HUES48 (cell line): Measurements from ENCODE around the gene ITFG1.

ENCODE experiments used
- H3K27ac ChIP-seq: one replicate; pipeline ENCODE4 v1.7.0; 2013; ENCODE audit warnings: low read depth, low read length, inconsistent platforms
- H3K27me3 ChIP-seq: 2 replicates; pipeline ENCODE4 v1.6.1; 2013; ENCODE audit warnings: mild to moderate bottlenecking, low read length; ENCODE audit not compliant: control insufficient read depth, insufficient read depth
- H3K36me3 ChIP-seq: 2 replicates; pipeline ENCODE4 v1.6.1; 2013; ENCODE audit warnings: low read length; ENCODE audit not compliant: control insufficient read depth, insufficient read depth
- H3K4me1 ChIP-seq: 2 replicates; pipeline ENCODE4 v1.6.1; 2013; ENCODE audit warnings: mild to moderate bottlenecking, low read length; ENCODE audit not compliant: control insufficient read depth, insufficient read depth
- H3K4me3 ChIP-seq: 2 replicates; pipeline ENCODE4 v1.5.1; 2013; ENCODE audit warnings: mild to moderate bottlenecking, low read depth, low read length
- H3K9ac ChIP-seq: 2 replicates; pipeline ENCODE4 v1.6.1; 2013; ENCODE audit warnings: mild to moderate bottlenecking, low read depth, low read length, moderate library complexity
- H3K9me3 ChIP-seq: 2 replicates; pipeline ENCODE4 v1.6.1; 2013; ENCODE audit warnings: low read length; ENCODE audit not compliant: control insufficient read depth, insufficient read depth

ITFG1 gene

GRCh38 chr16:47492036-47492427, 31.2 kb upstream of the ITFG1 start:
- no peak overlapping the region for H3K4me3 ChIP-seq
- no peak overlapping the region for H3K27ac ChIP-seq
- H3K9me3 ChIP-seq: peaks cover 14% of the 10 kb centered on the region
- no peaks in the 10 kb centered on the region for H3K36me3 ChIP-seq
- H3K9ac ChIP-seq: no peak overlapping the region
- H3K27me3 ChIP-seq: no peaks in the 10 kb centered on the region
- peaks cover 18% of the 10 kb centered on the region for H3K4me1 ChIP-seq

- H3K4me1 ChIP-seq: peaks cover 18% of the 10 kb centered on the region
- peaks cover 14% of the 10 kb centered on the region for H3K9me3 ChIP-seq
- H3K27ac ChIP-seq: no peak overlapping the region
- no peaks in the 10 kb centered on the region for H3K27me3 ChIP-seq
- H3K4me3 ChIP-seq: no peak overlapping the region
- no peaks in the 10 kb centered on the region for H3K36me3 ChIP-seq
- no peak overlapping the region for H3K9ac ChIP-seq
These were observed 29.6 kb upstream of the ITFG1 start for GRCh38 chr16:47490471-47490870.

GRCh38 chr16:47488051-47488450, 27.2 kb upstream of the ITFG1 start:
- no peaks in the 10 kb centered on the region for H3K36me3 ChIP-seq
- no peaks in the 10 kb centered on the region for H3K27me3 ChIP-seq
- H3K4me3 ChIP-seq: no peak overlapping the region
- peaks cover 14% of the 10 kb centered on the region for H3K9me3 ChIP-seq
- no peak overlapping the region for H3K27ac ChIP-seq
- peaks cover 17% of the 10 kb centered on the region for H3K4me1 ChIP-seq
- H3K9ac ChIP-seq: no peak overlapping the region

- Histone ChIP-seq H3K9ac (no peak overlapping the region), H3K36me3 (no peaks in the 10 kb centered on the region), H3K9me3 (peaks cover 14% of the 10 kb centered on the region), H3K4me1 (peaks cover 5% of the 10 kb centered on the region), H3K4me3 (no peak overlapping the region), H3K27ac (no peak overlapping the region), H3K27me3 (no peaks in the 10 kb centered on the region)
These were observed 26.0 kb upstream of the ITFG1 start for GRCh38 chr16:47486856-47487255.

GRCh38 chr16:47483616-47484015, 22.8 kb upstream of the ITFG1 start:
- Histone ChIP-seq H3K27me3 (no peaks in the 10 kb centered on the region), H3K27ac (no peak overlapping the region), H3K9me3 (no peaks in the 10 kb centered on the region), H3K4me1 (no peaks in the 10 kb centered on the region), H3K9ac (no peak overlapping the region), H3K36me3 (no peaks in the 10 kb centered on the region), H3K4me3 (no peak overlapping the region)

GRCh38 chr16:47481698-47482374, 21.0 kb upstream of the ITFG1 start:
- no peak overlapping the region for H3K9ac ChIP-seq
- H3K9me3 ChIP-seq: no peaks in the 10 kb centered on the region
- H3K36me3 ChIP-seq: no peaks in the 10 kb centered on the region
- no peak overlapping the region for H3K27ac ChIP-seq
- no peaks in the 10 kb centered on the region for H3K4me1 ChIP-seq
- H3K27me3 ChIP-seq: no peaks in the 10 kb centered on the region
- H3K4me3 ChIP-seq: no peak overlapping the region

- no peaks in the 10 kb centered on the region for H3K27me3 ChIP-seq
- no peaks in the 10 kb centered on the region for H3K4me1 ChIP-seq
- H3K27ac ChIP-seq: no peak overlapping the region
- H3K9me3 ChIP-seq: no peaks in the 10 kb centered on the region
- no peak overlapping the region for H3K4me3 ChIP-seq
- no peak overlapping the region for H3K9ac ChIP-seq
- no peaks in the 10 kb centered on the region for H3K36me3 ChIP-seq
These were observed 19.5 kb upstream of the ITFG1 start for GRCh38 chr16:47480410-47480809.

GRCh38 chr16:47477679-47478078, 16.8 kb upstream of the ITFG1 start:
- Histone ChIP-seq H3K27ac (no peak overlapping the region), H3K36me3 (no peaks in the 10 kb centered on the region), H3K4me1 (no peaks in the 10 kb centered on the region), H3K27me3 (no peaks in the 10 kb centered on the region), H3K9me3 (no peaks in the 10 kb centered on the region), H3K9ac (no peak overlapping the region), H3K4me3 (no peak overlapping the region)

GRCh38 chr16:47476654-47477345, 15.9 kb upstream of the ITFG1 start:
- no peaks in the 10 kb centered on the region for H3K36me3 ChIP-seq
- no peaks in the 10 kb centered on the region for H3K9me3 ChIP-seq

GRCh38 chr16:47475786-47476185, 14.9 kb upstream of the ITFG1 start:
- Histone ChIP-seq H3K4me1 (no peaks in the 10 kb centered on the region), H3K36me3 (no peaks in the 10 kb centered on the region), H3K9ac (no peak overlapping the region), H3K9me3 (no peaks in the 10 kb centered on the region), H3K4me3 (no peak overlapping the region), H3K27ac (no peak overlapping the region), H3K27me3 (no peaks in the 10 kb centered on the region)

More at GRCh38 chr16:47476654-47477345, 15.9 kb upstream of the ITFG1 start:
- H3K4me1 ChIP-seq: no peaks in the 10 kb centered on the region
- no peak overlapping the region for H3K9ac ChIP-seq
- no peaks in the 10 kb centered on the region for H3K27me3 ChIP-seq
- H3K27ac ChIP-seq: no peak overlapping the region
- H3K4me3 ChIP-seq: no peak overlapping the region

- Histone ChIP-seq H3K4me1 (no peaks in the 10 kb centered on the region), H3K9ac (no peak overlapping the region), H3K27ac (no peak overlapping the region), H3K4me3 (no peak overlapping the region), H3K36me3 (no peaks in the 10 kb centered on the region), H3K9me3 (no peaks in the 10 kb centered on the region), H3K27me3 (no peaks in the 10 kb centered on the region)
These were observed 12.9 kb upstream of the ITFG1 start for GRCh38 chr16:47473792-47474191.
